HFFc6 (cell line): ENCODE results near the gene KCNA10. TPM values are rescaled to one million over a fixed set of nuclear protein-coding genes. Genes with fewer than 3 reads are reported as not detected.
"Not testable (repeated sequence)": the region's sequence is repeated elsewhere in the genome, so short reads cannot be mapped to it uniquely, and the experiment has no call there.

Source experiments
- DNase-seq: peaks from one replicate; pipeline ENCODE4 v3.0.0-alpha.2; 2018
- H3K27ac Mint-ChIP-seq: 2 replicates; pipeline ENCODE4 v1.8.0; 2020; ENCODE audit warnings: mild to moderate bottlenecking, mixed read lengths
- H3K27me3 Mint-ChIP-seq: 2 replicates; pipeline ENCODE4 v1.8.0; 2021; ENCODE audit warnings: mild to moderate bottlenecking, moderate library complexity, mixed read lengths; ENCODE audit not compliant: insufficient read depth
- H3K36me3 Mint-ChIP-seq: 2 replicates; pipeline ENCODE4 v1.8.0; 2021; ENCODE audit warnings: low read depth, mixed read lengths
- H3K4me1 Mint-ChIP-seq: 2 replicates; pipeline ENCODE4 v1.8.0; 2020; ENCODE audit warnings: low read depth, mixed read lengths
- H3K4me3 Mint-ChIP-seq: 2 replicates; pipeline ENCODE4 v1.8.0; 2020; ENCODE audit warnings: mild to moderate bottlenecking, moderate library complexity, mixed read lengths
- H3K9me3 Mint-ChIP-seq: 2 replicates; pipeline ENCODE4 v1.8.0; 2020; ENCODE audit warnings: mild to moderate bottlenecking, mixed read lengths
- total RNA-seq, 6 experiments: library from RNA; stranded (reverse); fragmentation: NEBNext Ultra II Directional; extraction: Animal tissue kit (Norgen Biotek cat#: 25700); gene quantifications; 2 replicates in 1 of 6; 3 replicates in 5 of 6; pipeline ENCODE4 v1.2.3, GENCODE V29; 2021
- TF ChIP-seq, protein P1 (sequence below): fragments of 200-600 bp; sonication (generic); IDR thresholded peaks from 2 replicates; pipeline ENCODE4 v1.5.0; 2021; ENCODE audit warnings: antibody characterized with exemption, mild to moderate bottlenecking

The KCNA10 gene
- total RNA-seq, 6 experiments from 2014 or later = not detected

DNA sequence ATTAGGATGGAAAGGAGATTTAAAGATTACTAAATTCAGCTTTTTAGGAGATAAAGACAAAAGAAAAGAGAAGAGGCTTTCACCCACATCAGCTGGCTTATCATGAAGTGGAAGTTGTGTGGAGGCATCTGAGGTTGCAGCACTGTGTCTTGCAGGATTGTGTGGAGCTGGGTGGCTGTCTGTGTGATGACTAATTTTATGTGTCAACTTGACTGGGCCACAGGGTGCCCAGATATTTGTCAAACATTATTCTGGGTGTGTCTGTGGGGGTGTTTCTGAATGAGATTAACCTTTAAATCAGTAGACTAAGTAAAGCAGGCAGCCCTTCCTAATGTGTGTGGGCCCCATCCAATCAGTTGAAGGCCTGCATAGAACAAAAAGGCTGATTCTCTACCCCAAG is 3.9 kb downstream of the KCNA10 start:
- Mint-ChIP-seq H3K4me1 (peaks cover 6% of the 10 kb centered on the region), H3K9me3 (peaks cover 7% of the 10 kb centered on the region; the same call in 1 of the 2 replicates), H3K4me3 (no peak overlapping the region), H3K27me3 (peaks cover 33% of the 10 kb centered on the region), H3K27ac (no peak overlapping the region), H3K36me3 (0 out of 2 replicates have a peak, but pooled peaks cover 6% of the 10 kb centered on the region)
- TF ChIP-seq, protein P1, sequence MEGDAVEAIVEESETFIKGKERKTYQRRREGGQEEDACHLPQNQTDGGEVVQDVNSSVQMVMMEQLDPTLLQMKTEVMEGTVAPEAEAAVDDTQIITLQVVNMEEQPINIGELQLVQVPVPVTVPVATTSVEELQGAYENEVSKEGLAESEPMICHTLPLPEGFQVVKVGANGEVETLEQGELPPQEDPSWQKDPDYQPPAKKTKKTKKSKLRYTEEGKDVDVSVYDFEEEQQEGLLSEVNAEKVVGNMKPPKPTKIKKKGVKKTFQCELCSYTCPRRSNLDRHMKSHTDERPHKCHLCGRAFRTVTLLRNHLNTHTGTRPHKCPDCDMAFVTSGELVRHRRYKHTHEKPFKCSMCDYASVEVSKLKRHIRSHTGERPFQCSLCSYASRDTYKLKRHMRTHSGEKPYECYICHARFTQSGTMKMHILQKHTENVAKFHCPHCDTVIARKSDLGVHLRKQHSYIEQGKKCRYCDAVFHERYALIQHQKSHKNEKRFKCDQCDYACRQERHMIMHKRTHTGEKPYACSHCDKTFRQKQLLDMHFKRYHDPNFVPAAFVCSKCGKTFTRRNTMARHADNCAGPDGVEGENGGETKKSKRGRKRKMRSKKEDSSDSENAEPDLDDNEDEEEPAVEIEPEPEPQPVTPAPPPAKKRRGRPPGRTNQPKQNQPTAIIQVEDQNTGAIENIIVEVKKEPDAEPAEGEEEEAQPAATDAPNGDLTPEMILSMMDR = no peak
- DNase-seq = no peak

DNA sequence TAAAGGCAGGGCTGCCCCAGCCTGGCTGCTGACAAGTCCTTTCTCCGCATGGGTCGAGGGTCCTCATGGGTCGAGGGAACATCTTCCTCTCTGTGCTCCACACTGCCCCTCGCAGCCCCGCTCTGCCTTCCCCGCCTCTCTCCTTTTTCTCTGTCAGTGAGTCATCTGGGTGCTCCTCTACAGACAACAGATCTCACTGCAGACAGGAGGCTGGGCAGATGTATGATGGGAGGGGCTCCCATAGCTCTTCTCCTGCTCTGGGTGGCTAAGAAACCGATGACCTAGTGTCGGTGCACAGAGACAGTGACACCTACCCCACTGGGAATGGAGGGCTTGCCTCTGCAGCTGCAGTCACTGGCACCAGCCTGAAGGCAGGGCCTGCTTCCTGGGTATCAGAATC is 5.5 kb downstream of the KCNA10 start:
- Mint-ChIP-seq H3K27ac (no peak overlapping the region), H3K4me1 (peaks cover 6% of the 10 kb centered on the region), H3K4me3 (no peak overlapping the region), H3K27me3 (peaks cover 21% of the 10 kb centered on the region), H3K36me3 (0 out of 2 replicates have a peak, but pooled peaks cover 6% of the 10 kb centered on the region), H3K9me3 (peaks cover 7% of the 10 kb centered on the region; the same call in 1 of the 2 replicates)
- DNase-seq = peak; percentile 21
- TF ChIP-seq, protein P1 = no peak

DNA sequence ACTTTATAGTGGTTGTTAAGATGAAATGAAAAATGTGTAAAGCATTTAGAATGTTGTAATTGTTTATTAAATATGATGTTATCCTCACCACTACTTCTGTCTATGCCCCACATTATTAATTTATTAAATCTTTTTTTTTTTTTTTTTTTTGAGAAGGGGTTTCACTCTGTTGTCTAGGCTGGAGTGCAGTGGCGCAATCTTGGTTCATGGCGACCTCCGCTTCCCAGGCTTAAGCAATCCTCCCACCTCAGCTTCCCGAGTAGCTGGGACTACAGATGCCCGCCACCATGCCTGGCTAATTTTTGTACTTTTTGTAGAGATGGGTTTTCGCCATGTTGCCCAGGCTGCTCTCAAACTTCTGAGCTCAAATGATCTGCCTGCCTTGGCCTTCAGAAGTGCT is 7.5 kb downstream of the KCNA10 start:
- no peak overlapping the region for H3K27ac Mint-ChIP-seq
- no peak overlapping the region for H3K4me3 Mint-ChIP-seq
- peaks cover 10% of the 10 kb centered on the region for H3K27me3 Mint-ChIP-seq
- H3K4me1 Mint-ChIP-seq = peaks cover 6% of the 10 kb centered on the region
- no peak for DNase-seq
- peaks cover 7% of the 10 kb centered on the region; the same call in 1 of the 2 replicates for H3K9me3 Mint-ChIP-seq
- TF ChIP-seq, protein P1 = no peak
- H3K36me3 Mint-ChIP-seq = 0 out of 2 replicates have a peak, but pooled peaks cover 6% of the 10 kb centered on the region

DNA sequence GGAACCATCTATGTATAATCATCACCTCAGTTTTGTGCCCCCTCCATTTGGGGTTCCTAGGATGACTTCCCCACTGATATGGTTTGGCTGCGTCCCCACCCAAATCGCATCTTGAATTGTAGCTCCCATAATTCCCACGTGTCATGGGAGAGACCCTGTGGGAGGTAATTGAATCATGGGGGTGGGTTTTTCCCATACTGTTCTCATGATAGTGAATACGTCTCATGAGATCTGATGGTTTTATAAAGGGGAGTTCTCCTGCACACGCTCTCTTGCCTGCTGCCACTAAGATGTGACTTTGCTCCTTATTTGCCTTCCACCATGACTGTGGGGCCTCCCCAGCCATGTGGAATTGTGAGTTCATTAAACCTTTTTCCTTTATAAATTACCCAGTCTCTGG is 8.1 kb downstream of the KCNA10 start:
- H3K4me3 Mint-ChIP-seq, DNase-seq, H3K4me1 Mint-ChIP-seq, H3K9me3 Mint-ChIP-seq, H3K36me3 Mint-ChIP-seq, H3K27ac Mint-ChIP-seq: not testable (repeated sequence)
- H3K27me3 Mint-ChIP-seq = peaks cover 15% of the 10 kb centered on the region

DNA sequence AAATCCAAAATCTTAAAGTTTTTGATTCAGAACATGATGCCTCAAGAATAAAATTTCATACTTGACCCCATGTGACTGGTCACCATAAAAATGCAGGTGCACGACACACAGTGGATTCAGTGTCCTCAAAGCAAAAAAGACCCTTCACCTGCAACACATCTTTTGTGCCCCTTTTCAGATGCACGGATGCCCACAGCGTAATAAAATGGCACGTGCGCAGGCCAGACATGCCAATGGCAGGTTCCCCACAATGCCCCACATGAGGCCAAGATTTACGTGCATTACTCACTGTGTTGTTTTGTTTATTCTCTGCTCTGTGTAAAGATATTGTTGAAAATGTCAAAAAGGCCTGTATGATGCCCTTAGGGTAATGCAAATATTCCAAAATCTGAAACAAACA is 9.3 kb downstream of the KCNA10 start:
- DNase-seq = no peak
- 0 out of 2 replicates have a peak, but pooled peaks cover 3% of the 10 kb centered on the region for H3K36me3 Mint-ChIP-seq
- peaks cover 6% of the 10 kb centered on the region for H3K4me1 Mint-ChIP-seq
- H3K27me3 Mint-ChIP-seq = peaks cover 22% of the 10 kb centered on the region
- no peak overlapping the region for H3K4me3 Mint-ChIP-seq
- H3K27ac Mint-ChIP-seq = no peak overlapping the region
- TF ChIP-seq, protein P1 = no peak
- H3K9me3 Mint-ChIP-seq = peaks cover 3% of the 10 kb centered on the region; the same call in 1 of the 2 replicates

DNA sequence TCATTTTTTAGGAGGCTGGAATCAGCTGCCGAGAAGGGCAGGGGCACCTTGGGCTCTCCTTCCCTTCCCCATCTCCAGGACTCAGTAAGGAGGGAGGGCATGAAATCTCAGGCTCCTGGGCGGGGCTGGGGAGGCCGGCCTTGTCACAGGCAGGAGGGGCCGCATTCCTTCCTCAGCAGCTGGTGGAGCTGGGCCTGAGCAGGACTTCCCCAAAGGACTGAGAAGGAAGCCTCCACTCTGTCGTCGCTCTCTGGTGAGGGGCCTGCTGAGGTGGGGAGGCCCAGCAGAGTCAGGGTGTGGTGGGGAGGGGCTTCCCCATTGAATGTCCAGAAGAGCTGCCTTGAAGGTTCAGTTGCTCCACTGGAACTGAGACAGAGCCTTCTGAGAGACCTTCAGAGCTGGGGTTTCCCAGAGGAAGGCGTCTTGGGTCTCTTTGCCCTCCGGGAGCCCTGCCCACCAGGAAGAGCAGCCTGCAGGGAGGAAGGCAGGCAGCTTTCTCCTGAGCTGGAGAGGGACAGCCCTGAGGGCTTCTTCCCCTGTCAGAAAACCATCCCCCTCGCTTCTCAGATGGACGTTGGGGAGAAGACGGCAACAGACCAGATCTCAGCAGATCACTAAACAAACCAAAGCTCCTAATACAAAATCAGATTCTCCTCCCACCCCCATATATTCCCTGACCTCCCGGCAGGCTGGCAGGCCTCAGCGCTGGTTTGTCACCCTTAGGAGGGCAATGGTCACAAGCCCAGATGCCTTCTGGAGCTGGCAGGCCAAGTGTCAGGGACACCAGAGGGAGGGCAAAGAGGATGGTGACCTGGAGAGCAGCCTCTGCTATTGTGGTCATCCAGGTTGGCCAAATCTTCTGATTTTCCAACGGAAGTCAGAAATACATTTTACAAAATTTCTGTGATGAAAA is 10.7 kb downstream of the KCNA10 start:
- Mint-ChIP-seq H3K9me3 (no peaks in the 10 kb centered on the region), H3K27ac (no peak overlapping the region), H3K4me3 (no peak overlapping the region), H3K4me1 (peaks cover 2% of the 10 kb centered on the region), H3K36me3 (no peaks in the 10 kb centered on the region), H3K27me3 (peaks cover 35% of the 10 kb centered on the region)
- no peak for DNase-seq
- TF ChIP-seq, protein P1 = no peak
